ENCODE results near the gene LBR.
"Not testable (repeated sequence)": the region's sequence is repeated elsewhere in the genome, so short reads cannot be mapped to it uniquely, and the experiment has no call there.

Gene LBR

GRCh38 chr1:225423518-225423855, 4.4 kb downstream of the LBR start:
- no peak for DNase-seq (ENCODE audit: low read depth, low spot score)

- no peak for DNase-seq (ENCODE audit: low read depth, low spot score)
Observed at GRCh38 chr1:225422795-225423517, 4.9 kb downstream of the LBR start.

GRCh38 chr1:225422031-225422605, 5.7 kb downstream of the LBR start:
- DNase-seq (ENCODE audit: low read depth, low spot score): no peak

GRCh38 chr1:225418598-225418997, 9.2 kb downstream of the LBR start:
- no peak for DNase-seq (ENCODE audit: low read depth, low spot score)

- DNase-seq (ENCODE audit: low read depth, low spot score): no peak
Observed at GRCh38 chr1:225418059-225418458, 9.8 kb downstream of the LBR start.

- DNase-seq (ENCODE audit: low read depth, low spot score): no peak
Observed at GRCh38 chr1:225415967-225416745, 11.7 kb downstream of the LBR start.

GRCh38 chr1:225415307-225415706, 12.5 kb downstream of the LBR start:
- no peak for DNase-seq (ENCODE audit: low read depth, low spot score)

- DNase-seq (ENCODE audit: low read depth, low spot score): no peak
Observed at GRCh38 chr1:225413708-225414375, 14.0 kb downstream of the LBR start.

GRCh38 chr1:225412803-225413351, 15.0 kb downstream of the LBR start:
- no peak for DNase-seq (ENCODE audit: low read depth, low spot score)

- DNase-seq (ENCODE audit: low read depth, low spot score): no peak
Observed at GRCh38 chr1:225412321-225412720, 15.5 kb downstream of the LBR start.

- no peak for DNase-seq (ENCODE audit: low read depth, low spot score)
Observed at GRCh38 chr1:225410036-225410435, 17.8 kb downstream of the LBR start.

- no peak for DNase-seq (ENCODE audit: low read depth, low spot score)
Observed at GRCh38 chr1:225409051-225409450, 18.8 kb downstream of the LBR start.

GRCh38 chr1:225408249-225408648, 19.6 kb downstream of the LBR start:
- no peak for DNase-seq (ENCODE audit: low read depth, low spot score)

- no peak for DNase-seq (ENCODE audit: low read depth, low spot score)
Observed at GRCh38 chr1:225407755-225408154, 20.1 kb downstream of the LBR start.

- no peak for DNase-seq (ENCODE audit: low read depth, low spot score)
Observed at GRCh38 chr1:225406976-225407725, 20.7 kb downstream of the LBR start.

GRCh38 chr1:225400968-225401367, 26.9 kb downstream of the LBR start:
- no peak for DNase-seq (ENCODE audit: low read depth, low spot score)

GRCh38 chr1:225396357-225396756, 31.5 kb downstream of the LBR start:
- no peak for DNase-seq (ENCODE audit: low read depth, low spot score)

- DNase-seq (ENCODE audit: low read depth, low spot score): no peak
Observed at GRCh38 chr1:225389843-225390242, 38.0 kb downstream of the LBR start.

GRCh38 chr1:225388372-225388771, 39.5 kb downstream of the LBR start:
- DNase-seq (ENCODE audit: low read depth, low spot score): no peak

GRCh38 chr1:225386860-225387259, 41.0 kb downstream of the LBR start:
- DNase-seq (ENCODE audit: low read depth, low spot score): not testable (repeated sequence)

- no peak for DNase-seq (ENCODE audit: low read depth, low spot score)
Observed at GRCh38 chr1:225380691-225381090, 47.1 kb downstream of the LBR start.
